AG08396 (cell line): ENCODE results near the gene SDK1.

Experiments used
- DNase-seq: peaks from one replicate; pipeline ENCODE4 v3.0.0; 2012; ENCODE audit warnings: low spot score, mixed read lengths

The SDK1 gene, protein sequence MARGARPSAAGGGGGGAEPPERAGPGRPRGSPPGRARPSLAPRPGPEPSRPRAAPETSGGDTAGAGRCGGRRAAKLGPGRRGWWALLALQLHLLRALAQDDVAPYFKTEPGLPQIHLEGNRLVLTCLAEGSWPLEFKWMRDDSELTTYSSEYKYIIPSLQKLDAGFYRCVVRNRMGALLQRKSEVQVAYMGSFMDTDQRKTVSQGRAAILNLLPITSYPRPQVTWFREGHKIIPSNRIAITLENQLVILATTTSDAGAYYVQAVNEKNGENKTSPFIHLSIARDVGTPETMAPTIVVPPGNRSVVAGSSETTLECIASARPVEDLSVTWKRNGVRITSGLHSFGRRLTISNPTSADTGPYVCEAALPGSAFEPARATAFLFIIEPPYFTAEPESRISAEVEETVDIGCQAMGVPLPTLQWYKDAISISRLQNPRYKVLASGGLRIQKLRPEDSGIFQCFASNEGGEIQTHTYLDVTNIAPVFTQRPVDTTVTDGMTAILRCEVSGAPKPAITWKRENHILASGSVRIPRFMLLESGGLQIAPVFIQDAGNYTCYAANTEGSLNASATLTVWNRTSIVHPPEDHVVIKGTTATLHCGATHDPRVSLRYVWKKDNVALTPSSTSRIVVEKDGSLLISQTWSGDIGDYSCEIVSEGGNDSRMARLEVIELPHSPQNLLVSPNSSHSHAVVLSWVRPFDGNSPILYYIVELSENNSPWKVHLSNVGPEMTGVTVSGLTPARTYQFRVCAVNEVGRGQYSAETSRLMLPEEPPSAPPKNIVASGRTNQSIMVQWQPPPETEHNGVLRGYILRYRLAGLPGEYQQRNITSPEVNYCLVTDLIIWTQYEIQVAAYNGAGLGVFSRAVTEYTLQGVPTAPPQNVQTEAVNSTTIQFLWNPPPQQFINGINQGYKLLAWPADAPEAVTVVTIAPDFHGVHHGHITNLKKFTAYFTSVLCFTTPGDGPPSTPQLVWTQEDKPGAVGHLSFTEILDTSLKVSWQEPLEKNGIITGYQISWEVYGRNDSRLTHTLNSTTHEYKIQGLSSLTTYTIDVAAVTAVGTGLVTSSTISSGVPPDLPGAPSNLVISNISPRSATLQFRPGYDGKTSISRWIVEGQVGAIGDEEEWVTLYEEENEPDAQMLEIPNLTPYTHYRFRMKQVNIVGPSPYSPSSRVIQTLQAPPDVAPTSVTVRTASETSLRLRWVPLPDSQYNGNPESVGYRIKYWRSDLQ (N-terminal part only)

DNA sequence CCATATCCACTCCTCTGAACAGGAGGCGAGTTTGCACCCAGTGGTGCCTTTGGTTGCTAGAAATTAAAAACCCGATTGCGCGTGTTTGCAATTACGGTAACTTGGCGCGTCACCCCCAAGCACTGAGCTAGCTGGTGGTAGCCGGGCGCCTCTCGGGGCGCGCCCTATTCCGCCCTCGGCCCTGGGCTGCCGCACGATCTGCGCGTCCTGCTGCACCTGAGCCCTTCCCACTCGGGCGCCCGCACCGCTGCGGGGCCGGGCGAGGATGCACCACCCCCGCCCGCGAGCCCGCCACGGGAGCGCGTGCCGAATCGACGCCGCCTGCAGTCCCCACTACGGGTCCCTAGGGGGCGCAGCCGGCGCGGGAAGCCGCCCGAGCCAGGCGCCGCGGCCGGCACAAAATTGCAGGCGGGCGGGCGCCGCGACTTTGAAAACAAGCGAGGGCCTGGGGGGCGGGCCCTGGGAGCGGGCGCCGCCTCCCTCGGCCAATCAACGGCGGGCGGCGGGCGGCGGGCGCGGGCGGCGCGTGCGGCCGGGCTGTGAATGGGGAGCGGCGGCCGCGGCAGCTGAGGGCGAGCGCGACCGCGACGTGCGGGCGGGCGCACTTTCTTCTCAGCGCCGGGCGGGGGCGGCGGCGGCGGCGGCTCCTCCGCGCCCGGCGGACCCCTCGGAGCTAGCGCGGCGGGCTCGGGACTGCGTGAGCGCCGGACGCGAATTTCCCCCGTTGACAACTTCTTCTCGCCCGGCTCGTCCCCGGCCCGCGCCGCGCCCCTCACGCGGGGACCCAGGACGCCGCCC is at the start of gene SDK1:
TSS of gene SDK1 (plus strand) at position 602 of the 798 bp plus-strand sequence. CDS start 335 bp downstream, outside the sequence.
- peak; percentile 88 for DNase-seq

DNA sequence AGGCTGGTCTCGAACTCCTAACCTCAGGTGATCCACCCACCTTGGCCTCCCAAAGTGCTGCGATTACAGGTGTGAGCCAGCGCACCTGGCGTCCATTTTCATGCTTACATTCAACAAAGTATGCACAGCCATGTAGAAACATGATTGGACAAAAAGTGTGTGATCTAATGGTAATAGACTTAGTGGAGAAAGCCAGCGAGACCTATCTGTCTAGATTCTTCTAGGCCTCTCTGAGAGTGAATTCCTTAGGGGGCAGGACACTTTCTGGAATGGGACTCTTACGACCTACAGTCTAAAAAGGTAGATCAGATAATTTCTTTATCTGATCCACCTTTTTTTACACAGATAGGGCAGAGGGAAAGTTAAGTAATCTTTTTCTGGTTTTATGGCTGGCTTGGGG is 46.3 kb upstream of the SDK1 start:
- no peak for DNase-seq

DNA sequence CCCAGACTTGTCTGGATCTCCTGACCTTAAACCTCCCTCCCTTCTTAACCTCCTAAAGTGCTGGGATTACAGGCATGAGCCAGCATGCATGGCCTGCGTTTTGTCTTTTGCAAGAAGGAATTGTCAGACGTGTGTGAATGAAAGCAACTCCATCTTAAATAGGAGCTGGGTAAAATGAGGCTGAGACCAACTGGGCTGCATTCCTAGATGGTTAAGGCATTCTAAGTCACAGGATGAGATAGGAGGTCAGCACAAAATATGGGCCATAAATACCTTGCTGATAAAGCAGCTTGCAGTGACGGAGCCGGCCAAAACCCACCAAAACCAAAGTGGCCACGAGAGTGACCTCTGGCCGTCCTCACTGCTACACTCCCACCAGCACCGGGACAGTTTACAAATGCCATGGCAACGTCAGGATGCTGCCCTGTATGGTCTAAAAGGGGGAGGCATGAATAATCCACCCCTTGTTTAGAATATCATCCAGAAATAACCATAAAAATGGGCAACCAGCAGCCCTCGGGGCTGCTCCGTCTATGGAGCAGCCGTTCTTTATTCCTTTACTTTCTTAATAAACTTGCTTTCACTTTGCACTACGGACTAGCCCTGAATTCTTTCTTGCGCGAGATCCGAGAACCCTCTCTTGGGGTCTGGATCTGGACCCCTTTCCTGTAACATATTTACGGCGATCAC is 41.2 kb upstream of the SDK1 start:
- no peak for DNase-seq

DNA sequence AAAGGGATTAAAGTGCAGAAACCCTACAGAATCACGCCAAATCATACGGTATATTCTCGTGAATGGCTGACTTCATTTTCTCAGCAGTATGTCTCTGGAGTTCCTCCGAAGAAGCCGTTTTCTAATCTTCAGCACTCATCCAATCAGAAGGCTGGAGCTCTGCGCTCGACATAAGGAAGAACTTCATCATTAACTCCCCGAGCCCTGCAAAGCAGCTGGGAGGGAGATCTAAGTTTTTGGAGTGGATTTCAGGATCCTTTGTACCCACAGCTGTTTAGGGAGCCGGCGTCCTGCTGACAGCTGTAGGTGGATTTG is 40.7 kb upstream of the SDK1 start:
- DNase-seq, result peak; percentile 35

DNA sequence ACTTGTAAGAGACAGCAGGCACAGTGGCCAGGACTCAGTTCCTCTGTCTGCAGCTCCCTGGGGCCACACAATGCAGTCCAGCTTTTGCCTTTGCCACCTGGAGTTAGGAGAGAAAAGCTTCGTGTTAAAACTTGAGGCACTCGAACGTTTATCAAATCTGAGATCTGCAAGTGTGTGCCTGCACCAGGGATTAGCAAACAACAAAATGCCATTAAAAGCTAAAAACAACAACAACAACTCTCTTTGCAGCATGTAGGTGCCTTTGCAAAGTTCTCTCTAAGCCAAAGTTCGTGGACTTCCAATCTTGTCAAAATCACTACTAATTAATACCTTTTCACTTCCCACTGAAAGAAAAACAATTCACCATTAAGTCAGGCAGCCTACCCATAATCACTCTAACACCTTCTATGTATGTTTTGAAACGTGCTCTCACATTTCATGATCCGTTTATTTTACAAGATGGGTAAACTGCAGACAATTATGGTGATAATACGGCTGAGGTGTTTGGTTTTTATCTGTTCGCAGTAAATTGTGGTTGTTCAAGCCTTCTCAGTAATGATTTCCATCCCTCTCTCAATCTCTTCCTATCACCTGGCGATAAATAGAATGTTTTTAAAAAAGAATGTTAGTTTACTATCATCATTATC is 36.2 kb upstream of the SDK1 start:
- DNase-seq, result no peak

DNA sequence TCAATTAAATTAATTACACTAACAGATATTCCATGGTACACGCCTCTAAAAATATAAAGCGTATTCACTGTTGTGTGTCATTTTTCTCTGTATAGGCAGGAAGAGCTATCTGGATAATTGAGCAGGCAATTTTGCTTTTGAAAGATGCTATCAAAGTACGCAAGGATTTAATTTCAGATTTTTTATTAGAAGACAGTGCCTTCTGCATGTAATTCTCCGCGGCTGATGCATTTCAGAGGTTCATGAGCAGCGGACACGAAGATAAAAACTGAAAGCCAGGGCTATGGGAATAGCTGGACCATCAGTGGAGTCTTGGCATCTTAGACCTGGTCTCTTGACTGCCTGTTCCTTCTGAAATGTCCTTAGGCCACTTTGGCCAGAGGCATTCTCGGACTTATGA is 35.7 kb upstream of the SDK1 start:
- DNase-seq, result no peak

DNA sequence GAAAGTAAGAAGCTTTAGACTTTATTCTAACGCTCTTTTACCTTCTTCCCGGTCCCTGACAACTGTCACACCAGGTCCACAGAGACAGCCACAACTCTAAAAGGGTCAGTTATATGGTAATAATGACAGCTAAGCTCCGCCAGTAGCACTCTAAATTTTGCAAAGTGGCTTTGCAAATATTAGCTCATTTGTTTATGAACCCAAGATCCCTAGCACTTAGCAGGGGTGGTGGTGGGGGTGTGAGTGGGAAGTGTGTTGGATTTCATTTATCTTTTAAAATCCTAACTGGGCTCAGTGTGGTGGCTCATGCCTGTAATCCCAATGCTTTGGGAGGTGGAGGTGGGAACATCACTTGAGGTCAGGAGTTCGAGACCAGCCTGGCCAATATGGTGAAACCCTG is 34.8 kb upstream of the SDK1 start:
- no peak for DNase-seq

DNA sequence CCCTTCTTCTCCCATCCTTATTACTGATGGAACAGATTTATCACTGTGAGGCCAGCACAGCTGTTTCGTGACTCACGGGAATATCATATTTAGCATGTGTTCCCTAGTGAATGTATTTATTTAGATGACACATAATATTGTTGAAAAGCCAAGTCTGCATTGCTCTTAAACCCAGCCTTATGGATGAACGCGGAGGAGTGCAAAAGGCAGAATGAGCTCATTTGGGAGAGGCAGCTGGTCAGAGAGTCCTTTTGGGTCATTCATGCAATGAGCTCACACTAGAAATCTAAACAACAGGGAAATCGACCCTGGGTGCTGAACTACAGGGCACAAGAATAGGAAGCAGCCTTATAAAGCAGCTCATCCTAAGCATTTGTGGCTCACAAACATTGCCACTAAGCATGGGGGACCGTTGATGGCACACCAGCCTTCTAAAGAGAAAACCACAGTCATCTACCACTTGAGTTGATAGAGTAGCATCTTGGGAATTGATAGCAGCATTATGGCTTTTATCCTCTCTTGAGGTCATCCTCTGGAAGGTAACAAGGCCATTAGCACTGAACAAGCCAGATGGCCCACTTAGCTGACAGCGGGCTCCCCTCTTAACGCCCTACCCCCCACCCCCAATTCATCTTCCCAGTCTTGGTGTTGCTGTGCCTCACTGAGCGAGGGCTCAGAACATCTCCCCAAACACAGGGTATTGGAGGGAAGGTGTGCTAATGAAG is 32.9 kb upstream of the SDK1 start:
- peak; percentile 13 for DNase-seq

DNA sequence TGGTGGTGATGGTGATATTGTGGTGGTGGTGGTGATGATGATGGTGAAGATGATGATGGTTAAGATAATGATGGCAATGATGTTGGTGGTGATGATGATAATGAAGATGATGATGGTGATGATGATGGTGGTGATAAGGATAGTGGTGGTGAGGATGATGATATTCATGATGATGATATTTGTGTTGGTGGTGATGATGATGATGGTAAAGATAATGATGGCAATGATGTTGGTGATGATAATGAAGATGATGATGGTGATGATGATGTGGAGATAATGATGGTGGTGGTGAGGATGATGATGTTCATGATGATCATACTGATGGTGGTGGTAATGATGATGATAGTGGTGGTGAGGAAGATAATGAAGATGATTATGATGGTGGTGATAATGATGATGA is 30.7 kb upstream of the SDK1 start:
- no peak for DNase-seq

DNA sequence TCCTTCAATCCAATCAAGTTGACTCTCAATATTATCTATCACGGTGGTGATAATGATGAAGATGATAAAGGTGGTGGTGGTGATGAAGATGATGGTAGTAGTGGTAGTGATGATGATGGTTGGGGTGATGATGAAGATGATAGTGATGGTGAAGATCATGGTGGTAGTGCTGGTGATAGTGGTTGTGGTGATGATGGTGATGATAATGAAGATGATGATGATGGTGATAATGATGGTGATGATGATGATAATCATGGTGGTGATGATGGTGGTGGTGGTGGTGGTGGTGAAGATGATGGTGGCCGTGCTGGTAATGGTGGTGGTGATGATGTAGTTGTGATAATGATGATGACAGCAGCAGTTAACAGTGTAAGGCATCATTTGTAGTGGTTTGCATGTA is 29.8 kb upstream of the SDK1 start:
- no peak for DNase-seq

DNA sequence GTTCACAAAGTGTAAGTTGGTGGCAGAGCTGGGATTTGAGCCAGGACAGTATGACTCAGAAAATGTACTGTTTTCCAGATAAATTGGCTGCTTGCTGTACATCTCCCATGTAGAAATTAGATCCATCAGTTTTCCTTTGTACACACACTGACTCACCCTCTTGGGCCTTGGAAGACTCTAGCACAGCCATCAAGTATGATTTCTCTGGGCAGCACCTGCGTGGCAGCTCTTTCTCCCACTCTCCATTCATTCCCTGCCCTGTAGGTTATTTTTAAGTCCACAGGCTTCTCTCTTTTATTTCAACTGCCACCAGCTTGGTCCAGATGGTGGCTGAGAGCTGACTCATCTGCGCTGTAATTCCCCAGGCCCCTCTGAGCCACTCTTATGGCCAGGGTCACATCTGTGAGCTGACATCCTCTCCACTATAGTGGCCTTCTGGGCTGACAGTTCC is 28.3 kb upstream of the SDK1 start:
- DNase-seq, result no peak

DNA sequence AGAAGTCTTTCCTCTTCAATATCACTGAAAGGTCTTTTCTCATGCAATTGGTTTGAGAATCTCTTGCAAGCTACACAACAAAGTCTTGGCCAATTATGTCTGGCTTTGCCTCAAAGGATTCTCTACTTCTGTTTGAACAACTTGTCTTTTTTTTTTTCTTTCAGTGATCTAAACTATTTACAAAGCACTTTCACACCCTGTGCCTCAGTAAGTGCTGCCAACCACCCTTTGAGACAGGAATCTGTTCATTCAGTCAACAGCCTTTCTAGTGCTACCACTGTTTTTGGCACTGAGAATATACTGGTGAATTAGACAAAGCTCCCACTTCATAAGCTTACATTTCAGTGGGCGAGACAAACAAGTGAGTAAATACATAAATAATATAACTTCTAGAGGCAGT is 26.9 kb upstream of the SDK1 start:
- DNase-seq, result no peak

DNA sequence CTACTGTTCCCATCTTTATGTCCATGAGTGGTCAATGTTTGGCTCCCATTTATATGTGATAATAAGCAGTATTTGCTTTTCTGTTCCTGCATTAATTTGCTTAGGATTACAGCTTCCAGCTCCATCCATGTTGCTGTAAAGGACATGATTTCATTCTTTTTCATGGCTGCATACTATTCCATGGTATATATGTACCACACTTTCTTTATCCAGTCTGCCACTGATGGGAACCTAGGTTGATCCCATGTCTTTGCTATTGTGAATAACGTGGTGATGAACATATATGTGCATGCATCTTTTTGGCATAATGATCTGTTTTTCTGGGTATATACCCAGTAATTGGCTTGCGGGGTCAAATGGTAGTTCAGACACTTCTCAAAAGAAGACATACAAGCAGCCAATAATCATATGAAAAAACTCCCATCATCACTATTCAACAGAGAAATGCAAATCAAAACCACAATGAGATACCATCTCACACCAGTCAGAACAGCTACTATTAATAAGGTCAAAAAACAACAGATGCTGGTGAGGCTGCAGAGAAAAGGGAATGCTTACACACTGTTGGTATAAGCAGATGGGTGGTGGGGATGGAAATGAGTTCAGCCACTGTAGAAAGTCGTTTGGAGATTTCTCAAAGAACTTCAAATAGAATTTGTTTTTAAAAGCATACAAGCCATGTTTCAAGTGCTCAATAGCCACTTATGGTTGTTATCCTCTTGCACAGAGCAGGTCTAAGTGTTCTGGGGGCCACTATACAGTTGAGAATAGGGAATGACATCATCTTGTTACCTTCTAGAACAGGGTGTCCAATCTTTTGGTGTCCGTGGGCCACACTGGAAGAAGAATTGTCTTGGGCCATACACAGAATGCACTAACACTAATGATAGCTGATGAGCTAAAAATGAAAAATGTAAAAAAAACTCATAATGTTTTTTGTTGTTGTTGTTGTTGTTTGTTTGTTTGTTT is 23.2 kb upstream of the SDK1 start:
- no peak for DNase-seq

DNA sequence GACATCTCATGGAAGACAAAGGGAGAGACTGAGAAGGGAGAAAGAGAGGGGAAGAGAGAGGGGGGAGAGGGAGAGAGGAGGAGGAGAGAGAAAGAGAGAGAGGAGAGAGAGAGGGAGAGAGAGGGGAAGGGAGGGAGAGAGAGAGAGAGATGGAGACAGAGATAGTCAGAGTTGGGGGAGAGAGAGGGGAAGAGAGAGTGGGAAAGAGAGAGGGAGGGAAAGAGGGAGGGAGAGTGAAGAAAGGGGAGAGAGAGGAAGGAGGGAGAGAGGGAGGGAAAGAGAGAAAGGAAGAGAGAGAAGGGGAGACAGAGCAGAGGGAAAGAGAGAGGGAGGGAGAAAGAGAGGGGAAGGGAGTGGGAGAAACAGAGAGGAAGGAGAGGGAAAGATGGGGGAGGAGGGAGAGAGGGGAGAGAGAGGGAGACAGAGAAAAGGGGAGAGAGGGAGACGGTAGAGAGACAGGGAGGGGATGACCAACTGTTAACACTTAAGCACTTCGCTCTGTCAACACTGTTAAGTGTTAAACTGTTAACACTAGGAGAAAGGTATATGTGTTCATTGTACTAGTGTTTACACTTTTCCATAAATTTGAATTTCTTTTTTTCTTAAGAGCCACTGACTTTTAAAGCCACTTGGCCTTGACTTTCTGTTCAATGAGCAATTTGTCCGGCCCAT is 21.8 kb upstream of the SDK1 start:
- DNase-seq, result no peak

DNA sequence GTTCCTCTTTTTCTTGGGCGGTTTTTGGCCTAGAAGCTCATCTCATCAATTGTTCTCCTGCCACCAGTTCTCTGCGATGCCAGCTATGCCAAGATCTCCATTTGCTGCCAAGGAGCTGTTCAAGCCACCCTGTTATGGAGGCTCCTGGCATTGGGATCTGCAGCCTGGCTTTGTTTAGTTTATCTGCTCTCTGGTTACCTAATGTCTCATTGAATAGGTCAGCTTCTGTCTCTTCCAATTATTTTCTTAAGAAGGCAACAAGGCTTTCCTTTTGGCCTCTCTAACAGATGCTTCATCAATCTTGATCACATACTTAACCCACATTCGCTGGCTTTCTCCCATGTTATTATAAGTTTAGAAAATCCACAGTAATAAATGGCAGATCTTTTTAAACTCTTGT is 20.6 kb upstream of the SDK1 start:
- DNase-seq, result no peak

DNA sequence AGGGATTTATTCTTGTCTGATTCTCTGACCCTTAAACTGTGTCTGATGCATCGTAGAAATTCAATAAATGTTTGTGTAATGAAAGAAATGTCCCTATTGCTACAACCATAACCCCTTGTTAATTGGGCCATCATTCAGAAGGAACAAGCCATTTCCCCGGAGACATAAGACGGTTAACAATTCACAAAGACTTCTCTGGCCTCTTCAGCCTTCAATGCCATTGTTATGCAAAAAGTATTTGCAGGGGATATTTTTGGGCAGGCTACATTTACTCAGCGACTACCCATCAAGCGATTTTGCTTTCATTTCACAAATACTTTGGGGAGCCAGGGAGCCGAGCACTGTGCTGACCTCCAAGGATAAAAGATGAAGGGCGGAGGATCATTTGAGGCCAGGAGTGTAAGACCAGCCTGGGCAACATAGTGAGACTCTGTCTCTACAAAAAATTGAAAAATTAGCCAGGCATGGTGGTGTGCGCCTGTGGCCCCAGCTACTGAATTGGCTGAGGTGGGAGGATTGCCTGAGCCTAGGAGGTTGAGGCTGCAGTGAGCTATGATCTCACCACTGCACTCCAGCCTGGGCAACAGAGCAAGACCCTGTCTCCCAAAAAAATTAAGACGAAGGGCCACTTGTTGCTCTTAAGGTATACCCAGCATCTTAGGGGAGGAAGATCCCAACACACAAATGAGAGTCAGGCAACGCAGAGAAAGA is 20.0 kb upstream of the SDK1 start:
- DNase-seq, result no peak

DNA sequence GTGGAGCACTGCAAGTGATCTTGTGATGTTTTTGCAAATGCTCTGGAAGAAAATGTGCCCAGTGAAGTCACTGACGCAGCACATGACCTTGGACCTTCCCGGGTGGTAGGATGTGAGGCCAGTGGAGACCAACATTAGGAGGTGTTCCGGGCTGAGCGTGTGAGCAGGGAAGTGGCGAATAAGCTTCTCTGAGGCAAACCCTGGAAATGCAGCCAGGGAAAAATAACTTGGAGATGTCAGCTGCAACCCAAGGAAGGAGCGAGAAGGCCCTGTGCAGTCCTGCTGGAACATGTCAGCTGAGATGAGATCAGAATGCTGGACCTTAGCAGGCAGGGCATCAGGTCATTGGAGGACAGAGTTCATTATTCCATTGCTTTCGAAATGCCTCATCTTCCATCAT is 18.6 kb upstream of the SDK1 start:
- DNase-seq, result no peak
